Activated B cell treated with CpG ODN at 0.5 μM for 24 hours (primary cell): ENCODE results near the gene CEMIP. TPM values are rescaled to one million over a fixed set of nuclear protein-coding genes. Genes with fewer than 3 reads are reported as not detected.

Source experiments
- ATAC-seq: fragments of 200-7000 bp; cut with Tn5 transposase; one replicate; pipeline ENCODE4 v1.10.0; 2021; ENCODE audit warnings: low read depth, mild to moderate bottlenecking, moderate library complexity
- CTCF ChIA-PET: fragments of 350-600 bp; sonication (Branson Sonifier 250); formaldehyde crosslinking; loops from one replicate; lab custom pipeline; 2021; ENCODE audit warnings: antibody characterized with exemption; lab: Charles Lee
- POLR2A ChIA-PET: fragments of 350-600 bp; sonication (Branson Sonifier 250); formaldehyde crosslinking; loops from one replicate; lab custom pipeline; 2021; ENCODE audit warnings: antibody characterized with exemption; lab: Charles Lee
- DNase-seq: peaks from one replicate; pipeline ENCODE4 v3.0.0; 2022
- H3K27ac Mint-ChIP-seq: one replicate; pipeline ENCODE4 v1.8.0; 2020; ENCODE audit warnings: mixed read lengths
- H3K27me3 Mint-ChIP-seq: one replicate; pipeline ENCODE4 v1.8.0; 2021; ENCODE audit warnings: mixed read lengths
- H3K36me3 Mint-ChIP-seq: one replicate; pipeline ENCODE4 v1.8.0; 2021; ENCODE audit warnings: low read depth, mixed read lengths
- H3K4me1 Mint-ChIP-seq: one replicate; pipeline ENCODE4 v1.8.0; 2021; ENCODE audit warnings: mixed read lengths
- H3K4me3 Mint-ChIP-seq: one replicate; pipeline ENCODE4 v1.8.0; 2020; ENCODE audit warnings: mild to moderate bottlenecking, mixed read lengths
- H3K9me3 Mint-ChIP-seq: one replicate; pipeline ENCODE4 v1.8.0; 2020; ENCODE audit warnings: mixed read lengths
- CTCF ChIP-seq: fragments of 200-600 bp; IDR thresholded peaks from one replicate; pipeline ENCODE4 v1.8.0; 2022; ENCODE audit warnings: antibody characterized with exemption, mild to moderate bottlenecking
- intact Hi-C: fragments of 100-400 bp; cut with micrococcal nuclease; formaldehyde crosslinking; loops from one replicate; pipeline ENCODE4 v1.15.1; 2024
- total RNA-seq: library from RNA; stranded (reverse); gene quantifications from 2 replicates; pipeline ENCODE4 v1.2.3, GENCODE V29; 2022

CEMIP gene
- total RNA-seq, 1 donor from 2014 or later: not detected

DNA sequence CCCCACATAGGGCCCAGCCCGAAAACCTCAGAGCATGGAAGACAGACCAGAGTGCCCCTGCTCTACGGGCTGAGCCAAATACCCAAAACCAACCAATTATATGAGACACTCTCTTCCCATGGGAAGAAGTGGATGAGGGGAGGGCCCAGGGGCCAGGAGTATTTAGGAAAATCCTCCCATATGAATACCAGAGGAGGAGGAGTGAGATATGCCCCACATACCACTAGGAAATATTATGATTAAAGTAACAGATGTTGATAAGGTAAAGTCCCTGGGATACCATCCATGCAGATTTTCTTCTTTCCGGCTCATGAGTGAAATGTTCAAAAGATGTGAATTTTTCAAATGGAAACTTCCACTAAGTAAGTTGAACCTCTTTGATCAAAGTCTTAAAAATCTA is 160.0 kb downstream of the CEMIP start:
- DNase-seq (no peak), ATAC-seq (no peak)
- ChIA-PET CTCF (no interaction called here), POLR2A (no interaction called here)
- Mint-ChIP-seq H3K4me1 (no peaks in the 10 kb centered on the region), H3K9me3 (no peaks in the 10 kb centered on the region), H3K36me3 (peaks cover 46% of the 10 kb centered on the region), H3K27me3 (no peaks in the 10 kb centered on the region), H3K4me3 (no peak overlapping the region), H3K27ac (no peak overlapping the region)
- no peak for TF ChIP-seq CTCF
- intact Hi-C loops: no loop called here

DNA sequence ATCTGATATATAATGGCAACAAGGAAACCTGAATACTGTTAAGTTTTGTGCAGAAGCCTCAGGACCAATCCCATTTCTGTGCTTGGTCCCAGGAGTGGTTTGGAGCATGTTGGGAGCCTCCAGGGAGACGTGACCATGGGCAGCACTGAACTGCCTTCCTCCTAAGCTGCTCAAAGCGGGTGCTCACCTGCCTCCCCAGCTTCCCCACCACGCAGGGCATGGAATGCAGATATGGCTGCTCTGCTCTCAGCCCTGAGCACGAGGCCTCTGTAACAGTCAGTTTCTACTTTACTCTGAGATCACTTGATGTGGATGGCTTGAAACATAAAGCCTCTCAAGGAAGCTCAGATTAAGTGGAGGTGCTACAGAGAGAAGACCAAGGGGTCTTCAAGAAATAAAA is 161.2 kb downstream of the CEMIP start:
- H3K9me3 Mint-ChIP-seq: no peaks in the 10 kb centered on the region
- H3K4me1 Mint-ChIP-seq: peaks cover under 1% of the 10 kb centered on the region
- intact Hi-C loops: no loop called here
- TF ChIP-seq CTCF: no peak
- POLR2A ChIA-PET: no interaction called here
- no peak overlapping the region for H3K4me3 Mint-ChIP-seq
- no peak overlapping the region for H3K27ac Mint-ChIP-seq
- H3K36me3 Mint-ChIP-seq: peaks cover 47% of the 10 kb centered on the region
- CTCF ChIA-PET: no interaction called here
- ATAC-seq: no peak
- DNase-seq: no peak
- H3K27me3 Mint-ChIP-seq: no peaks in the 10 kb centered on the region

DNA sequence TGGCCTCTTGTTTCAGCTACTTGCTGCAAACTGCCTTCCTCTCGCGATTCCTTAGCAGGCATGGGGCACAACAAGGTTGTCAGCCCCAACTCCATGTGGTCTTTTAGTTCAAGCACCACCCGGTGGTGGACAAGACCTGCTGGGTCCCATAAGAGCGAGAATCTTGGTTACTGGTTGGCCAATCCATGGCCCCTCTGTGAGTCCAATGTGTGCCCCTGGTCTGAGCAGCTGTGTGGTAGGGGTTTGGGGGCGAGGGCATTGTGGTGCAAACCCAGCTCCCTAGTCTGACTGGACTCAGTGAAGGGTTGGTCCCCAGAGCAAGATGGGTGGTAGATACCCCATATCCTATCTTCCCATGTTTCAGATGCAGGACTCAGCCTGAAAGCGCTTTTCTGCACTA is 161.7 kb downstream of the CEMIP start:
- H3K4me1 Mint-ChIP-seq: peaks cover 6% of the 10 kb centered on the region
- POLR2A ChIA-PET: no interaction called here
- no peaks in the 10 kb centered on the region for H3K27me3 Mint-ChIP-seq
- CTCF ChIA-PET: no interaction called here
- no peak for DNase-seq
- no peak for ATAC-seq
- H3K4me3 Mint-ChIP-seq: no peak overlapping the region
- H3K36me3 Mint-ChIP-seq: peaks cover 47% of the 10 kb centered on the region
- H3K27ac Mint-ChIP-seq: no peak overlapping the region
- H3K9me3 Mint-ChIP-seq: no peaks in the 10 kb centered on the region
- intact Hi-C loops: no loop called here
- no peak for TF ChIP-seq CTCF

DNA sequence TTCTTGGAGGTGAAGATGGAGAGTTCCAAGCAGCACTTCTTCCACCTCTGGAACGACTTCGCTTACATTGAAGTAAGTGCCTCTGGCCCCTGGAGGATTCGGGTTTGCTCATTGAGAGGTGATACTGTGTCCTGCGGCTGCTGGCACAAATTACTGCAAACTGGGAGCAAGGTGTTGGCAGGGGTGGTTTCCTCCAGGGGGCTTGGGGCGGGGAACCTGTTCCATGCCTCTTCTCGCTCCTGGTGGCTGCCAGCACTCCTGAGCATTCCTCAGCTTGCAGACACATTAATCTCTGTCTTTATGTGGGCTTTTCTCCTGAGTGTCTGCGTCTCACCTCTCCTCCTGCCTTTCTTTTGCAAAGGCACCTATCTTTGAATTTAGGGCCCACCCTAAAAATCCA is 163.1 kb downstream of the CEMIP start:
- DNase-seq: no peak
- intact Hi-C loops: no loop called here
- Mint-ChIP-seq H3K27me3 (no peaks in the 10 kb centered on the region), H3K9me3 (no peaks in the 10 kb centered on the region), H3K4me1 (peaks cover 13% of the 10 kb centered on the region), H3K4me3 (no peak overlapping the region), H3K27ac (no peak overlapping the region), H3K36me3 (peaks cover 49% of the 10 kb centered on the region)
- no peak for ATAC-seq
- CTCF ChIA-PET: no interaction called here
- no peak for TF ChIP-seq CTCF
- POLR2A ChIA-PET: no interaction called here

DNA sequence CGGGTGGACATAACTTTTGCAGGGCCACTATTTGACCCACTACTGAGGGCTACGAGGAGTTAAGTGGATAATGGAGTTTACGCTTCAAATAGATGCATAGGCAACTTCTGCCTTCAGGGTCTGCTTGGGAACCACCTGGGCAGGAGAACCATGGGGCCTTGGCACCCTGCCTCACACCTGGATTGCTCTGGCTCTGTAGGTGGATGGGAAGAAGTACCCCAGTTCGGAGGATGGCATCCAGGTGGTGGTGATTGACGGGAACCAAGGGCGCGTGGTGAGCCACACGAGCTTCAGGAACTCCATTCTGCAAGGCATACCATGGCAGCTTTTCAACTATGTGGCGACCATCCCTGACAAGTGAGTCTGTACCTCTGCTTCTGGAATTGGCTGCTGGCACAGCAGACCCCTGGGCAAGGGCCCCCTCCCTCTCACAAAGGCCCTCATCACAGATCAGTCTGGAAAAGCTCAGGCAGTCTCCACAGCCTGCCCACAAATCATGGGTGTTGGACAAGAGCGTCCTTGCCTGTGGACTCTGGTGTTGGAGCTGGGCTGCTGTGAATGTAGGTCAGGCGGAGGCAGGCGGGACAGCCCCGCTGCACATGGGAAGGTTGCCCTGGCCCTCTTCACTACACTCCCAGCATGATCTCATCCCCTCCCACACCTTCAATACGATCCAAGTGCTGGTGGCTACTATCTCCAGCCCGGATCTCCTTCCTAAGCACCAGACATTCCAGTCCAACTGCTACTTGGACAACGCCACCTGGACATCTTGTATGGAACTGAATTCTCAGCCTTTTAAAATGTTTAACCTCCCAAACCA is 163.8 kb downstream of the CEMIP start:
- Mint-ChIP-seq H3K9me3 (no peaks in the 10 kb centered on the region), H3K4me3 (no peak overlapping the region)
- POLR2A ChIA-PET: no interaction called here

More for the DNA sequence above, 163.8 kb downstream of the CEMIP start:
- intact Hi-C loops: no loop called here
- no peak for ATAC-seq
- DNase-seq: no peak
- H3K36me3 Mint-ChIP-seq: peaks cover 52% of the 10 kb centered on the region
- TF ChIP-seq CTCF: no peak
- peaks cover 13% of the 10 kb centered on the region for H3K4me1 Mint-ChIP-seq
- CTCF ChIA-PET: no interaction called here
- H3K27me3 Mint-ChIP-seq: no peaks in the 10 kb centered on the region
- H3K27ac Mint-ChIP-seq: no peak overlapping the region
